Stimulated activated CD8-positive, alpha-beta memory T cell treated with anti-CD3 and anti-CD28 coated beads, Interleukin-15, amount 100 ng/mL, for 4 hours (primary cell): ENCODE measurements around the gene KLF3.

ENCODE experiments used
- DNase-seq, 2 donors: peaks; one replicate each; pipeline ENCODE4 v3.0.0-alpha.2; 2020; ENCODE audit warnings: low read depth in 2 of 2

The KLF3 gene

GRCh38 chr4:38654273-38654672, 9.7 kb upstream of the KLF3 start:
- DNase-seq = no peak

GRCh38 chr4:38656111-38656510, 7.9 kb upstream of the KLF3 start:
- no peak for DNase-seq

- no peak for DNase-seq
These were observed 4.7 kb upstream of the KLF3 start for GRCh38 chr4:38659346-38659745.

DNA sequence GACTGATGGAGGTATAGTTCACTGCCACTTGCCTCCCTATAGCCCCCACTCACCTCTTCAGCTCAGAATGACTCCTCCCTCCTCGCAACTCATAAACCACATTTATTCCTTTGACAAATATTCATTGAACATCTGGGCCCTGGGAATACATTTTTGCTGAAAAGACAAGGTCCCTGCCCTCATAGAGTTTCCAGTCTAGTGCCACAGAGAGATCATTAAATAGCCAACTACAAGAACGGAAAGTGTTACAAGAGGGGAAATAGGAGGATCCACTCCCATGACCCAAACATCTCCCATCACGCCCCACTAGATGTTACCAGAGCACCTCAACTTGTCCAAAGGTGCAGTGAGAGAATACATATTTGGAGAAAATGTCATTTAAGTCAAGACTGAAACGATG, 3.2 kb upstream of the KLF3 start:
- no peak for DNase-seq

DNA sequence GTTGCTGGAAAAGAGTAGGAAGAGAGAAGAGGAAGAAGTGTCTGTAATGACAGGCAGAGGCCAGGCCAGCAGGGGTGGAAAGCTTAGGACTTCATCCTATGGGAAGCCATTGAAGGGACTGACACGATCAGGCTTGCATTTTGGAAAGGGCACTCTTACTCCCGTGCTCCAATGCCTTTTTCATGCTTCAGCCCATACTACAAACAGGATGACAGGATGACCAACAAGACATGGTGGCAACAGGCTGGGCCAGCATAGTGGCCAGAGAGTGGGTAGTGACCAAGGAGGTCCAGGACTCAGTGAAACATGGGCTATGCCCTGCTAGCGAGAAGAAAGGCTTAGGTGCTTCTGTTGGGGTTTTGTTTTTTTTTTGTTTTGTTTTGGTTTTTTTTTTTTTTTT, 2.6 kb upstream of the KLF3 start:
- no peak for DNase-seq

- DNase-seq = no peak
These were observed 1.4 kb upstream of the KLF3 start for GRCh38 chr4:38662522-38663089.

- DNase-seq = no peak
These were observed 754 bp upstream of the KLF3 start for GRCh38 chr4:38663090-38663800.

GRCh38 chr4:38664706-38665401, 855 bp downstream of the KLF3 start:
- no peak for DNase-seq

DNA sequence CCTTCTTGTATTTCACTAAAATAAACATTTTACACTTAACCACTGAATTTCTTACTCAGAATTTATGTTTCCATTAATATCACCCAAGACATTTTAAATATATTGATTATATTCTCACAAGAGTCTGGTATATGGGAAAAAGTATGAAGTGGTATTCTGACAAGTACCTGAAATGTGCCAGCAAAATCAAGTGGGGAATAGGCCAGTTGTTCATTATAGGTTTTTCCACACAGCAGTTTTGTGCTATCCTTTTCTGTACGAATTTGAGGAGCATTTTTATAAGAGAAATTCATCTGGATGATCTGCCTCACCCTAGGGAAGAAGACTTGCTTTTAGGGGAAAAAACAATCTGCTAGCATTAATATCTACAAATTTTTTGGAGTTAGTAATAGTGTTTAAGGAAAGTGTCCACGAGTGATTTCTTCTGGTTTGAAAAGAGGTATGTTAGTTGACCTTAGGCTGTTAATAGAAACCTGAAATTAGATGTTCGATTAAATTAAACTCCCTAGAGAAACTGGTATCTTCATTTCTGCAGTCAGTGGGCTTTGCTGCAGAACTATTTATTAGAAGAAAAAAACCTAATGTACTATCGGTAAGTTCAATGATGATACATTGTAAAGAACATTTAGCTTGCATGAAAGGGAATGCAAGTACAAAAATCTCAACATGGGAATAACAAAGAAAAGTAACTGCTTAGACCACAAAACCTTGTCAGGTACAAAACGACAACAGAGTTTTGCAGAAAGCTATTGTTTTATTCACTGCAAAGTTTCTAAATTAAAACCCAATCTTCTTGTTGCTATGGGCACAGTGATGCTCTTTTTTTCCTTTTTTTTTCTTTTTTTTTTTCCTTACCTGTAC, 1.8 kb downstream of the KLF3 start:
- DNase-seq = no peak

GRCh38 chr4:38666766-38667084, 2.7 kb downstream of the KLF3 start:
- no peak for DNase-seq

DNA sequence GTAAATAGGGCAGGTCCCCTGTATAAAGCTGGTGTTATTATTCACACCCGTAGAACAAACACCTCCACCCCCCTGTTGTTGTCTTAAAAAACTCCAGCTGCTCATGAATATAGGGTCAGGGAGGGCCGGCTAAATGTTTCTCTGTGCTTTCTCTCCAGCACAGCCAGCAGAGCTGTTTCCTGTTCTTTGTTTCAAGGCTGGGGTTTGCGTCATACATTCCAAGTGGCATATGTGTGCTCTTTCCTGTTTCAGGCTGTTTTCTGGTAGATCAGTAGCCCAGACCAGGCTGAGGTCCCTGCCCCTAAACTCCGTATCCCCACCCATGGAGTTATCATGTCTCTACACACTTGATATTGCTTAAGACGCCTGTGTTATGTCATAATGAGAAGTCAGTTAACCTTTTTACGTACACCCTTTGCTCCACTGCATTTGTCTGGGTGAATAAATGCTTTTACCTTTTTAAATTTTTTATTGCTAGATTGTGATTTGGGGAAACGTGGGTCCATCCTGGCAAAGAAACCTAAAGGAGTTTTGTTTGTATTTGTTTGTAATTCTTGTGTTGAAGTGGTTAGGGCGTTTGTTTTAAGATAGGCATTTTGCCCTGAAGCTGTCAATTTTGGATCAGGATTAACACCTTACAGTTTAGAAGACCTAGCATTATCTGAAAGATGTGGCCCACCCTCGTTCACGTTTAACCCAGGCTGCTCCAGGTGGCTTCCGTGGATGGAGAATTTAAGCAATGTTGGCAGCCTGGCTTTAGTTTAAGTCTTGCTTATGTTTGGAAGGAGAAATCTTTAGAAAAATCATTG, 3.3 kb downstream of the KLF3 start:
- DNase-seq = no peak

- DNase-seq = no peak
These were observed 4.4 kb downstream of the KLF3 start for GRCh38 chr4:38668203-38668971.

DNA sequence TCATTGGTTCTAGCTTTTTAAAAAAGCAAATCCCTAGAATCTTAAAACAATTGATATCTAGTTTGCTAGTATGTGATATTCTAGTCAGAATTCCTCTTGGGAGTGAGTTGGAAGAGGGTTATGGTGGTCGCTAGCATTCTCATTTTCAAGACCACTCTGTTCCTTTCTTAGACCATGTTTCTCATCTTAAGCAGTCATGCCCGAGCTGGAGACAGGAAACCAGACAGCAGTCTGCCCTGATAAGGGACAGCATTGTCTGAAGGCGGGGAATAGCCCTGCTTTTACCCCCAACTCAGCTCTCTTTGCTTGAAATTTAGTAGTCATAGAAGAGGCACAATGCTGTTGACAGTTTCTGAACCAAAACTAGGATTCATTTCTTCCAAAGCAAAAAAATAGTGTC, 5.2 kb downstream of the KLF3 start:
- no peak for DNase-seq

- no peak for DNase-seq
These were observed 6.3 kb downstream of the KLF3 start for GRCh38 chr4:38670109-38670901.

DNA sequence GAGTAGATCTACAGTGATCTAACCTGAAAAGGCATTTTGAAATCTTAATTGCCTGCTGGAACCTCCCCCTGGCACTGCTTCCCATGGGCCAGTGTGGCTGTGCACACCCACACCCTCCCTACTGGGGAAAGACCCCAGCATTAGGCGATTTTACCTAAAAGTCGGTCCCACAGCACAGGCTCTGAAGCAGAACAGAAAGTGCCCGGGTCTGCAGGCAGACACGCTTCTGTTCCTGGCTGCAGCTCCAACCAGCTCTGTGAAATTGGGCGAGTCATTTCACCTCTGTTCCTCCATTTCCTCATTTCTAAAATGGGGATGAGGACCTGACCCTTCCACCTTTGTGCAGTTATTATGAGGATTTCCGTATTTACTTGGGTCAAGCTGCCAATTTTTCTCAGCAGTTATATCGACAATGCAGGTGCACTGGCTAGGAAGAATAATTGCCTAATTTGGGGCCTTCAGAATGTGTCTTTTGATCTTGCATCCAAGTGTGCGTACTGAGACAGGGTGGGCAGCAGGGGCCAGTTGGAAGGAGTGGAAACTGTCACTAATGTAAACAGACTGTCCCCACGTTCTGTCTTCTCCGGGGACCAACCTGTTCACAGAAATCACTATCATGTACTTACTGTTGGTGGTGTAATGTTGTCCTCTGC, 7.1 kb downstream of the KLF3 start:
- DNase-seq = no peak

DNA sequence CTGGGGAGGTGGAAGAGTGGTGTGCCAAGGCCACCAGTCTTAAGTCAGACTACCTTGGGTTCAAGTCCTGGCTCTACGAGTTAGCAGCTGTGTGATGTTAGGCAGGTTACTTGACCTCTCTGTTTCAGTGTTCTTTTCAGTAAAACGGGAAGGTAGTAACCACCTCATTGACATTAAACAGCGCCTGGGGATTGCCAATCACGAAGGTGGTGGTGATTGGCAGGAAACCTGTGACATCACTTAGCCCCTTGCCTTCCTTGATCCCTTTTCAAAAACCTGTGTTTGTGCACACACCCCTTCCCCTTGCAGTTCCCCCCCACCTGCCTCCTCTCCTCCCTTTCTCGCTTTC, 7.6 kb downstream of the KLF3 start:
- no peak for DNase-seq

GRCh38 chr4:38672074-38672396, 8.0 kb downstream of the KLF3 start:
- DNase-seq = no peak

- no peak for DNase-seq
These were observed 8.6 kb downstream of the KLF3 start for GRCh38 chr4:38672397-38673129.
